ENCODE results near the gene DLG2. TPM values are rescaled to one million over a fixed set of nuclear protein-coding genes. Genes with fewer than 3 reads are reported as not detected.

Gene DLG2
- total RNA-seq, 4 donors from 2014 or later, result 1.3 to 4.7 (median 2.4) TPM

- intact Hi-C loops (cut with DNase I; ENCODE audit: low total_unique reads) (no loop called here), in situ Hi-C loops (cut with MboI; ENCODE audit: low sequenced_read_pairs in 4 of 4) (no loop called here)
- Histone ChIP-seq H3K27ac (no peak overlapping the region), H3K4me3 (no peak overlapping the region), H3K4me1 (peaks cover 0 to 5% of the 10 kb centered on the region in 2 donors), H3K9me3 (no peaks in the 10 kb centered on the region), H3K27me3 (no peaks in the 10 kb centered on the region), H3K36me3 (no peaks in the 10 kb centered on the region)
- TF ChIP-seq POLR2A (IDR thresholded peaks at IDR 0.05) (no peak), CTCF (IDR thresholded peaks at IDR 0.05 in 4 of 5, conservative IDR thresholded peaks at IDR 0.05 in 1 of 5) (no peak)
- DNase-seq (no peak), ATAC-seq (no peak)
Observed at GRCh38 chr11:83709434-83709833, 1917.7 kb downstream of the DLG2 start.

GRCh38 chr11:83706566-83706965, 1920.6 kb downstream of the DLG2 start:
- TF ChIP-seq POLR2A (IDR thresholded peaks at IDR 0.05) (no peak), CTCF (IDR thresholded peaks at IDR 0.05 in 4 of 5, conservative IDR thresholded peaks at IDR 0.05 in 1 of 5) (no peak)
- H3K4me3 ChIP-seq, result no peak overlapping the region
- ATAC-seq (no peak), DNase-seq (no peak)
- H3K4me1 ChIP-seq, result no peaks in the 10 kb centered on the region
- H3K27ac ChIP-seq, result no peak overlapping the region
- H3K27me3 ChIP-seq, result no peaks in the 10 kb centered on the region
- in situ Hi-C loops (cut with MboI; ENCODE audit: low sequenced_read_pairs in 4 of 4) (no loop called here), intact Hi-C loops (cut with DNase I; ENCODE audit: low total_unique reads) (no loop called here)
- H3K36me3 ChIP-seq, result no peaks in the 10 kb centered on the region
- no peaks in the 10 kb centered on the region for H3K9me3 ChIP-seq

GRCh38 chr11:83702796-83703195, 1924.3 kb downstream of the DLG2 start:
- DNase-seq, result no peak
- ATAC-seq, result no peak
- intact Hi-C loops (cut with DNase I; ENCODE audit: low total_unique reads) (no loop called here), in situ Hi-C loops (cut with MboI; ENCODE audit: low sequenced_read_pairs in 4 of 4) (no loop called here)
- H3K4me1 ChIP-seq, result no peaks in the 10 kb centered on the region
- no peaks in the 10 kb centered on the region for H3K9me3 ChIP-seq
- no peak overlapping the region for H3K4me3 ChIP-seq
- no peaks in the 10 kb centered on the region for H3K36me3 ChIP-seq
- H3K27me3 ChIP-seq, result no peaks in the 10 kb centered on the region
- TF ChIP-seq CTCF (IDR thresholded peaks at IDR 0.05 in 4 of 5, conservative IDR thresholded peaks at IDR 0.05 in 1 of 5) (no peak), POLR2A (IDR thresholded peaks at IDR 0.05) (no peak)
- no peak overlapping the region for H3K27ac ChIP-seq

GRCh38 chr11:83697518-83697917, 1929.6 kb downstream of the DLG2 start:
- no peak for TF ChIP-seq POLR2A (IDR thresholded peaks at IDR 0.05)
- no peak for TF ChIP-seq CTCF (IDR thresholded peaks at IDR 0.05 in 4 of 5, conservative IDR thresholded peaks at IDR 0.05 in 1 of 5)
- Histone ChIP-seq H3K27ac (no peak overlapping the region), H3K36me3 (no peaks in the 10 kb centered on the region), H3K4me3 (no peak overlapping the region), H3K27me3 (no peaks in the 10 kb centered on the region), H3K4me1 (no peaks in the 10 kb centered on the region), H3K9me3 (no peaks in the 10 kb centered on the region)
- ATAC-seq, result no peak
- DNase-seq, result no peak
- intact Hi-C loops (cut with DNase I; ENCODE audit: low total_unique reads) (no loop called here), in situ Hi-C loops (cut with MboI; ENCODE audit: low sequenced_read_pairs in 4 of 4) (no loop called here)

- no peak for TF ChIP-seq CTCF (IDR thresholded peaks at IDR 0.05 in 4 of 5, conservative IDR thresholded peaks at IDR 0.05 in 1 of 5)
- TF ChIP-seq POLR2A (IDR thresholded peaks at IDR 0.05), result no peak
- intact Hi-C loops (cut with DNase I; ENCODE audit: low total_unique reads) (no loop called here), in situ Hi-C loops (cut with MboI; ENCODE audit: low sequenced_read_pairs in 4 of 4) (no loop called here)
- Histone ChIP-seq H3K4me1 (peaks cover 5 to 8% of the 10 kb centered on the region in 2 donors), H3K9me3 (no peaks in the 10 kb centered on the region), H3K4me3 (no peak overlapping the region), H3K27ac (no peak overlapping the region), H3K27me3 (no peaks in the 10 kb centered on the region), H3K36me3 (no peaks in the 10 kb centered on the region)
- ATAC-seq (no peak), DNase-seq (no peak)
Observed at GRCh38 chr11:83695046-83695445, 1932.1 kb downstream of the DLG2 start.
